22Rv1 (cell line): Measurements from ENCODE around the gene GOLGA8J.

Experiments used
- CTCF ChIP-seq: fragments of 450-650 bp; IDR thresholded peaks from 2 replicates; pipeline ENCODE4 v1.5.1; 2017; ENCODE audit warnings: mild to moderate bottlenecking
- ZFX ChIP-seq: fragments of 450-650 bp; IDR thresholded peaks from 2 replicates; pipeline ENCODE4 v1.6.1; 2017; ENCODE audit warnings: antibody characterized with exemption, borderline replicate concordance

GRCh38 chr15:30042556-30042955 lies 40.2 kb upstream of the GOLGA8J start:
- TF ChIP-seq CTCF (no peak), ZFX (no peak)
